Measurements from ENCODE around the gene ZBTB9. TPM values are rescaled to one million over a fixed set of nuclear protein-coding genes. Genes with fewer than 3 reads are reported as not detected.

ZBTB9 gene
- total and polyA plus RNA-seq, 8 donors, result 0.45 to 7.8 (median 2.6) TPM; not detected in 1

DNA sequence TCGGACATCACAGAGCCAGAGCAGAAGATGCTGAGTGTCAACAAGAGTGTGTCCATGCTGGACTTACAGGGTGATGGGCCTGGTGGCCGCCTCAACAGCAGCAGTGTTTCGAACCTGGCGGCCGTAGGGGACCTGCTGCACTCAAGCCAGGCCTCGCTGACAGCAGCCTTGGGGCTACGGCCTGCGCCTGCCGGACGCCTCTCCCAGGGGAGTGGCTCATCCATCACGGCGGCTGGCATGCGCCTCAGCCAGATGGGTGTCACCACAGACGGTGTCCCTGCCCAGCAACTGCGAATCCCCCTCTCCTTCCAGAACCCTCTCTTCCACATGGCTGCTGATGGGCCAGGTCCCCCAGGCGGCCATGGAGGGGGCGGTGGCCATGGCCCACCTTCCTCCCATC lies 11.4 kb upstream of the ZBTB9 start:
- intact Hi-C loops (cut with DNase I; ENCODE audit: low total_unique reads), result no loop called here
- peaks cover 16 to 92% (median 80%) of the 10 kb centered on the region in 4 donors for H3K36me3 ChIP-seq
- TF ChIP-seq POLR2AphosphoS5 (IDR thresholded peaks at IDR 0.05) (no peak), CTCF (IDR thresholded peaks at IDR 0.05) (no peak), EP300 (IDR thresholded peaks at IDR 0.05) (no peak), POLR2A (IDR thresholded peaks at IDR 0.05) (no peak)
- whole genome bisulfite sequencing, 5 donors, result 92 to 96% (median 94%) methylated on average over 12 to 17 of the region's 17 CpGs
- no peaks in the 10 kb centered on the region for H3K4me1 ChIP-seq
- no peak overlapping the region for H3K27ac ChIP-seq
- DNase-seq, result no peak
- H3K9me3 ChIP-seq, result no peaks in the 10 kb centered on the region
- no peaks in the 10 kb centered on the region for H3K27me3 ChIP-seq
- no peak overlapping the region for H3K4me3 ChIP-seq

DNA sequence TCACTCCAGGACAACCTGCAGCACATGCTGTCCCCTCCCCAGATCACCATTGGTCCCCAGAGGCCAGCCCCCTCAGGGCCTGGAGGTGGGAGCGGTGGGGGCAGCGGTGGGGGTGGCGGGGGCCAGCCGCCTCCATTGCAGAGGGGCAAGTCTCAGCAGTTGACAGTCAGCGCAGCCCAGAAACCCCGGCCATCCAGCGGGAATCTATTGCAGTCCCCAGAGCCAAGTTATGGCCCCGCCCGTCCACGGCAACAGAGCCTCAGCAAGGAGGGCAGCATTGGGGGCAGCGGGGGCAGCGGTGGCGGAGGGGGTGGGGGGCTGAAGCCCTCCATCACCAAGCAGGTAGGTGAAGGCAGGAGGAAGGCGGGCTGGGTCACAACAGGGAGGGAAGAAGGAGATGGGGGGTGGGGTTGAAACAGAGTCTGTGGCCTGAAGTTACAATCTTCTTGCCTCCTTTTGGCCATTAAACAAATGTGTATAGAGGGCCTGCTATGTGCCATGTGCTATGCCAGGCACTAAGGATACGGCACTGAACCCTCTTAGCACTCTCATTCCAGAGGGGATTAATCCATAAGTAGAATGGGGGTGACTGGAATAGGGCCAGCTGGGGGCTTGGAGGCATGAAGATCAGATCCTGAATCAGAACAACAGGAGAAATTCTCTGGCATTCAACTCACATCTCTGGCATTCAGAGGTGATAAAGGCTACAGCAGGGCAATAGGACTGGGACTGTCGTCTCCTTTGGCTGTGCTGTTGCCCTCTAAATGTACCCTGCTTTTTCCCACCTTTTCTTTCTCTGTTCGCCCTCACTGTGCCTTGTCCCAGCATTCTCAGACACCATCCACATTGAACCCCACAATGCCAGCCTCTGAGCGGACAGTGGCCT lies 10.5 kb upstream of the ZBTB9 start:
- 86 to 95% (median 91%) methylated on average over 14 to 18 of the region's 18 CpGs for WGBS, 5 donors
- TF ChIP-seq POLR2AphosphoS5 (IDR thresholded peaks at IDR 0.05) (no peak), EP300 (IDR thresholded peaks at IDR 0.05) (no peak), POLR2A (IDR thresholded peaks at IDR 0.05) (no peak), CTCF (IDR thresholded peaks at IDR 0.05) (no peak)
- no peak overlapping the region for H3K4me3 ChIP-seq
- H3K27me3 ChIP-seq, result no peaks in the 10 kb centered on the region
- intact Hi-C loops (cut with DNase I; ENCODE audit: low total_unique reads), result no loop called here
- no peak for DNase-seq
- no peaks in the 10 kb centered on the region for H3K9me3 ChIP-seq
- H3K27ac ChIP-seq, result no peak overlapping the region
- peaks cover 13 to 92% (median 80%) of the 10 kb centered on the region in 4 donors for H3K36me3 ChIP-seq
- H3K4me1 ChIP-seq, result no peaks in the 10 kb centered on the region

- peaks cover 13 to 88% (median 80%) of the 10 kb centered on the region in 4 donors for H3K36me3 ChIP-seq
- 68 to 89% (median 86%) methylated on average over 3 of the region's 3 CpGs for WGBS, 5 donors
- TF ChIP-seq POLR2AphosphoS5 (IDR thresholded peaks at IDR 0.05), result no peak
- TF ChIP-seq POLR2A (IDR thresholded peaks at IDR 0.05), result no peak
- no peak for TF ChIP-seq CTCF (IDR thresholded peaks at IDR 0.05)
- no peak for TF ChIP-seq EP300 (IDR thresholded peaks at IDR 0.05)
These were observed 9.2 kb upstream of the ZBTB9 start for GRCh38 chr6:33445119-33445603.

GRCh38 chr6:33446356-33446755 lies 8.0 kb upstream of the ZBTB9 start:
- no peak overlapping the region for H3K27ac ChIP-seq
- TF ChIP-seq POLR2AphosphoS5 (IDR thresholded peaks at IDR 0.05) (no peak), EP300 (IDR thresholded peaks at IDR 0.05) (no peak), CTCF (IDR thresholded peaks at IDR 0.05) (no peak), POLR2A (IDR thresholded peaks at IDR 0.05) (no peak)
- DNase-seq, result no peak
- H3K4me1 ChIP-seq, result peaks cover 0 to 14% (median 0%) of the 10 kb centered on the region in 4 donors
- intact Hi-C loops (cut with DNase I; ENCODE audit: low total_unique reads), result no loop called here
- no peaks in the 10 kb centered on the region for H3K9me3 ChIP-seq
- peaks cover 13 to 77% (median 70%) of the 10 kb centered on the region in 4 donors for H3K36me3 ChIP-seq
- 91 to 93% (median 92%) methylated on average over 10 of the region's 10 CpGs for WGBS, 5 donors
- H3K27me3 ChIP-seq, result no peaks in the 10 kb centered on the region
- no peak overlapping the region for H3K4me3 ChIP-seq

More at GRCh38 chr6:33445119-33445603, 9.2 kb upstream of the ZBTB9 start:
- intact Hi-C loops (cut with DNase I; ENCODE audit: low total_unique reads), result no loop called here
- DNase-seq, result no peak
- Histone ChIP-seq H3K9me3 (no peaks in the 10 kb centered on the region), H3K4me1 (peaks cover 0 to 3% (median 0%) of the 10 kb centered on the region in 4 donors), H3K4me3 (no peak overlapping the region), H3K27me3 (no peaks in the 10 kb centered on the region), H3K27ac (peak overlapping the region in 1 of 5 donors; percentile 35)
